ENCODE data around the gene NELFA.

Gene NELFA

DNA sequence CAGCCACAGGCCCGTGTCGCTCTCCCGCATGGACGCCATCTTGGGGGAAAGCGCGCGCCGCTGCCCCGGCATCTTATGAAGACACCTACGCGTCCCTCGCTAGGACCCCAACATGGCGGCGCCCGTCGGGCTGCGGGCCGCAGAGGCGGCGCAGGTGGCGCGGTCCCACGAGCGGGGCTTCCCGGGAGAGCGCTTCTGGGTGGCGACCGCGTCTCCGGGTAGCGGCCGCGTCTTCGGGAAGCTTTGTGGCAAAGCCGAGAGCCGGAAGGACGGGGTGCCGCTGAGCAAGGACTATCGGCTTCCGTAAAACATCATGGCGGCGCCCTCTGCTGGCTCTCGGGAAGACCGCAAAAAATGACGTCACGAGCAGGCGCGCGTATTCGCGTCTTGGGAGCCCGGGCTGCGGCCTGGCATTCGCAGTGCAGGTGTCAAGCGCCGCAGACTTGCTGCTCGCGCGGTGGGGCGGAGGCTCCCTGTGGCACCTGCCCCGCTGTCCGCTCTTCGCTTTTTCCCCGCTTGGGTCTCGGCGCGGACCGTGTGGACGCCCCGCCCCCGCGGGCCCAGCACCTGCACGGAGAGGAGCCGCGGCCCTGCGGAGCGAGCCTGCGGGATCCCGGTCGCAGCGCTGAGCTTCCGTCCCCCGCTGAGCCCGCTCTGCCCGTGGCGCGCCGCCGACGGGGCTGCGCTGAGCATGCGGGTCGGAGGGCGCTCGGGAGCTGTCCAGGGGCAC lies at the start of gene NELFA:
TSS of gene NELFA (minus strand) at position 54 of the 730 bp plus-strand sequence. CDS start at position 39, 15 bp downstream.
- DNase-seq (ENCODE audit: low read depth) = peak; percentile 95

- no peak for DNase-seq (ENCODE audit: low read depth)
Observed at GRCh38 chr4:2057382-2058065, 48.8 kb upstream of the NELFA start.

DNA sequence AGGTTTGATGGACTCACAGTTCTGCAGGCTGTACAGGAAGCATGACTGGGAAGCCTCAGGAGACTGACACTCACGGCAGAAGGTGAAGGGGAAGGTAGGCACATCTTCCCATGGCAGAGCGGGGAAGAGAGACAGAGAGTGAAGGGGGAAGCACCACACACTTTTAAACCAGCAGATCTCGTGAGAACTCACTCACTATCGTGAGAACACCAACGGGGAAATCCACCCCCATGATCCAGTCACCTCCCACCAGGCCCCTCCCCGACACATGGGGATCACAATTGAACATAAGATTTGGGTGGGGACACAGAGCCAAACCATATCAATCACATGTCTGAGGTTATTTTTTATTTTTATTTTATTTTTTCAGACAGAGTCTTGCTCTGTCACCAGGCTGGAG lies 45.4 kb upstream of the NELFA start:
- DNase-seq (ENCODE audit: low read depth) = no peak

- no peak for DNase-seq (ENCODE audit: low read depth)
Observed at GRCh38 chr4:2051086-2051485, 42.3 kb upstream of the NELFA start.

- DNase-seq (ENCODE audit: low read depth) = no peak
Observed at GRCh38 chr4:2049811-2050210, 41.0 kb upstream of the NELFA start.

DNA sequence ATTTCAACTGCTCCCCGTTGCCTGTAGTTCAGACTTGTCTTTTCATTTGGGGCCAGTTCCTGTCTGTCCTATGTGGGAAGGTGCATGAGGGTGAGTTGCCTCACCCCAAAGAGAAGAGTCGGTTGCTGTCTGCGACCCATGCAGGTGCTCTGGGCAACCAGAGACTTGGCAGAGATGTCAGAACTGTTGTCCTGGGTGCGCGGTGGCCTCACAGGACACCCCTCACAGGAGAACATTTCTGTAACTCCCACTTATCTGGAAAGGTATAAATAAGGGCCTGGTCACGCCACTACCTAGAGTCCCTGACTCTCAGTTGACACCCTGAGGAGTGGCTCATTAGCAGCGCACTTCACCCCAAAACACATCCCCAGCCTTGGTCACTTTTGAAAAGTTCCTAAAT lies 40.6 kb upstream of the NELFA start:
- DNase-seq (ENCODE audit: low read depth) = no peak

DNA sequence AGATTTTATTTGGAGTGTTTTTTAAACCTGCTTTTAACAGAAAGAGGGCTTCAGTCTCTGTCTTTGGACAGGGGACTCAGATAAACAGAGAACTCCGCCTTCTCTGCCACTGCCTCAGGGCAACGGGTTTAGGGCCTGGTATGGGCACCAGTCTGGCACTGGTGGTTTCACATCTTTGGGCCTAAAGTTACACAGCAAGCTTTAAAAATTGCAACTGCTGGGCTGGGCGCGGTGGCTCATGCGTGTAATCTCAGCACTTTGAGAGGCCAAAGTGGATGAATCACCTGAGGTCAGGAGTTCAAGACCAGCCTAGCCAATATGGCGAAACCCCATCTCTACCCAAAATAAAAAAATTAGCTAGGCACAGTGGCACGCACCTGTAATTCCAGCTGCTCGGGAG lies 40.1 kb upstream of the NELFA start:
- DNase-seq (ENCODE audit: low read depth) = no peak

DNA sequence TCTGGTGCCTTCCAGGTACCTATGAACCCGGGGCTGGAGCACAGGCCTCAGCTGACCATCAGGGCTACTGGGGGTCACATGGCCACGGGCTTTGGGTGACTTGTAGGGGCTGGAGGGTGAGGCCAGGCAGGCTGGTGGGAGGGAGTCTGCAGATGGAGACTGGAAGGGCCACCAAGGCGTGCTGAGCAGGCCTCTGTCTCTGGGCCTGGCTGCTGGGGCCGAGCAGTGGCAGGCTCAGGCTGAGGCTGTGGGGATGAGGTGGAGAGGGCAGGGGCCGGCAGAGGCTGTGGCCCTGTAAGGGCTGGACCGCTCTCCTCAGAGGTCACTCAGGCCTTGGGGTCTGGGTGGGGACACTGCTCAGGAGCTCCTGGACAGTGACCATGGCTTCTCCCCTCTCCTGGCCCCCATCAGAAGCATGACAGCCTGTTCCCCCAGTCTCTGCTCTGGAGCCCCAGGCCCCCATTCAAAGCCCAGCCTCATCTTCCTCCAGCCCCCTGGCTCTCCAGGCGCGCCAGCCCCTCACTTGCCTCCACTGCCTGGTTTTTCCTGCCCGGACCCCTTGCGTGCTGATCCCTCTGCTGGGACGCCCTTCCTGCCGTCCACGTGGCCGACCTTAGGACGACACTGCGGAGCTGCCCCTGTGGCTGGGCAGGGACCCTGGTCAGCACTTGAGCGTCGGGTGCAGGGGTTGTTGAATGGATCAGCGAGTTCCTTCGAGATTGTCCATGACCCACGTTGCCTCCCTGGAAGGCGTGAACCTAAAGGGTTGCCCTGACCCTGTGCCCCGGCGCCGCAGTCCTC lies 39.2 kb upstream of the NELFA start:
- no peak for DNase-seq (ENCODE audit: low read depth)

GRCh38 chr4:2047031-2047660 lies 38.4 kb upstream of the NELFA start:
- DNase-seq (ENCODE audit: low read depth) = no peak

DNA sequence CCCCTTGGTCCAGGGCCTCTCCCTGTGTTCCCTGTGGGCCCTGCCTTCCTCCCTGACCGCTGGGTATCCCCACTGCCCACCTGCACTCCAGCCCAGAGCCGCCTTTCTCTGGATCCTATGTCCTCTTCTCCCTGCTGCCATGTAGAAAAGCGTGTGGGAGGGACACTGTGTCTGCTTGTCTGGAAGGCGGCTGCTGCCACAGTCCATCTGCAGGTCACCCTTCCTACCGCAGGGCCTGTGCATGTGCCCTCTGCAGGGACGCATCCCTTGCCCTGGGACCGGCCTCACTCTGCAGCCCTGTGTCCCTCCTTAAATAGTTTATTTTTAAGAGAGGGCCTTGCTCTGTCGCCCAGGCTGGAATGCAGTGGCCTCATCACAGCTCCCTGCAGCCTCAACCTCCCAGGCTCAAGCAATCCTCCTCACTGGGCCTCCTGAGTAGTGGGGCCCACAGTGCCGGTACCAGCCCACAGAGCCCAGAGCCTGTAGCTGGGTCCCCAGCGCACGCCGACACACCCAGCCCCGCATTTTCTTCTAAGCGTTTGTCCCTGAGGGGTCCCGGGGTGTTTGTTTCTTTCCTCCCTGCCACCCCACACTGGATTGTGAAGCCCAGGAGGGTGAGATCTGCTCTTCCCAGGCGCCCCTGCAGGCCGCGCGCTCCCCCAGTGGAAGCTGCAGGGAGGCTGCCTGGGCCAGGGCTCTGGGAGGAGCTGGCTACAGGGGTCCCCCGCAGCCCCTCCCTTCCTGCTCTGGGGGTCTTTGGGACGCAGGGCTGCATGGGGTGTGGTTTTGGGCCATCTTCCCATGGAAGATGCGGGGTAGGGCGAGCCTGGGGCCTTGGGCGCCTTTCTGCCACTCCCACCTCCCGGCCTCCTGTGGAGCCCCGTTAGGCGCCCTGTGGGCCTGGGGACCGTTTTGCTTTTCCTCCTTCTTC lies 37.5 kb upstream of the NELFA start:
- DNase-seq (ENCODE audit: low read depth) = no peak

DNA sequence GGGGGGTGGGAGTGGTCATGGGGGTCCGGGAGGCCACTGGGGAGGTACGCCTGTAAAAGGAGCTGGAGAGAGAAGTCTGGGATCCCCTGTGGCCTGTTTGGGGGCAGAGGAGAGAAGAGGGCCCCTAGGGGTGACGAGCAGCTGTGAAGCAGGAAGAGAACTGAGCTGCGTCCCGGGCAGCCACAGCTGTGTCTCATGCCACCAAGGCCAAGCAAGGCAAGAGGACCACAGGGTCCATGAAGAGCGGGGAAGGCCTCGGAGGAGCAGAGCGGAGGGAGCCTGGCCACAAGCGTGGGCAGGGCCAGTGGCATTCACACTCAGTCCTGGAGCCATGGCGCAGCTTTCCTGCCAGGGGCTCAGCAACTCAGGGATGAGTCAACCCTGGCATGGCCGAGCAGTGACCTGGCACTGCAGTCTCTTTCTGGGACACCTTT lies 36.8 kb upstream of the NELFA start:
- DNase-seq (ENCODE audit: low read depth) = no peak

- DNase-seq (ENCODE audit: low read depth) = no peak
Observed at GRCh38 chr4:2044542-2045517, 36.1 kb upstream of the NELFA start.

- DNase-seq (ENCODE audit: low read depth) = no peak
Observed at GRCh38 chr4:2044119-2044485, 35.3 kb upstream of the NELFA start.

GRCh38 chr4:2043396-2044118 lies 34.8 kb upstream of the NELFA start:
- DNase-seq (ENCODE audit: low read depth) = no peak

DNA sequence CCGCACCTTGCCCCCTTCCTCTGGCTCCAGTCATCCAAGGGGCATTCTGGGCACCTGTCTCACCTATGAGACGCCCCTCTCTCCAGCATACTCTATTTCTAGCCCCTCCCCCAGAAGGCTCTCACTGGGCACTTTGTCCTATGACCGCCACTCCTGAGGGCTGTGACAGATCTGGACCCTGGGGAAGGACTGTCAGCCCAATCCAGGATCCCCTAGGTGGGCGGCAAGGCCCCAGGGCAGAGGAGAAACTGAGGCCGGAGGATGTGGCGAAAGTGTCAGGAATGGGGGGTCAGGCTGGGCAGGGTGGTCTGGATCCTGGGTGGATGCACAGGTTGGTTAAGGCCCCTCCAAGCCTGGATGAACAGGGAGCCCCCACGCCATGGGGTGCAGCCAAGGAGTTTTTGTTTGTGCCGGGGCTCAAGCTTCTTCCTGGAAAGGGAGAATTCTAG lies 34.2 kb upstream of the NELFA start:
- no peak for DNase-seq (ENCODE audit: low read depth)

DNA sequence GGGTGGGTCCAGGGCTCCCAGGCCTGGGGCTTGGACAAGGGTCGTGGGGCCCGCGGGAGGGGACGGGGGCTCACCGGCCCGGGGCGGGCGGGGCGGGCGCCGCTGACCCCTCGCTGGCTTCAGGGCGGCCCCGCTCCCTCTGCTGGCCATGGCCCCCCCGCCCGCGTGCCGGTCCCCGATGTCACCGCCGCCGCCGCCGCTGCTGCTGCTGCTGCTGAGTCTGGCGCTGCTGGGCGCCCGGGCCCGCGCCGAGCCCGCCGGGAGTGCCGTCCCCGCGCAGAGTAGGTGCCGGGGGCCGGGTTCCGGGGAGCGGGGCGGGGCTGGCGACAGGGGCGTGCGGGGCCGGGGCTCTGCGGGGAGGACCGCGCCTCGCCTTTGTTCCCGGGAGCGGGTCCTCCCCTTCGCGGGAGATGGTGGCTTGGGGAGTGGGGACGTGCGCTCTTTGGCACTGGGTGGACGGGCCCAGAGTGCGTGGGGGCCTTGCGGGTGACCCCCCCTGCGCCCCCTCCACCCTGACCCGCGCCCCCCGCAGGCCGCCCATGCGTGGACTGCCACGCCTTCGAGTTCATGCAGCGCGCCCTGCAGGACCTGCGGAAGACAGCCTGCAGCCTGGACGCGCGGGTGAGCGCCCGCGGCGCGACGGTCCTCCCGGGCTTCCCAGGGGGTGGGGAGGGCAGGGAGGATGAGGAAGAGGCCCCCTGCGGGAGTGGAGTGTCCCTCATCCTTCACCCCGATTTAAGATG lies 33.6 kb upstream of the NELFA start:
- peak; percentile 24 for DNase-seq (ENCODE audit: low read depth)

- peak; percentile 84 for DNase-seq (ENCODE audit: low read depth)
Observed at GRCh38 chr4:2041239-2042130, 32.7 kb upstream of the NELFA start.

Data from stimulated activated CD4-positive, alpha-beta T cell treated with anti-CD3 and anti-CD28 coated beads, Interleukin-2, amount 100 ng/mL, for 4 hours (primary cell).